Measurements from ENCODE around the gene DDTL. TPM values are rescaled to one million over a fixed set of nuclear protein-coding genes. Genes with fewer than 3 reads are reported as not detected.

Gene DDTL
- total RNA-seq, 1 experiment from 2014 or later: 2.3 TPM

DNA sequence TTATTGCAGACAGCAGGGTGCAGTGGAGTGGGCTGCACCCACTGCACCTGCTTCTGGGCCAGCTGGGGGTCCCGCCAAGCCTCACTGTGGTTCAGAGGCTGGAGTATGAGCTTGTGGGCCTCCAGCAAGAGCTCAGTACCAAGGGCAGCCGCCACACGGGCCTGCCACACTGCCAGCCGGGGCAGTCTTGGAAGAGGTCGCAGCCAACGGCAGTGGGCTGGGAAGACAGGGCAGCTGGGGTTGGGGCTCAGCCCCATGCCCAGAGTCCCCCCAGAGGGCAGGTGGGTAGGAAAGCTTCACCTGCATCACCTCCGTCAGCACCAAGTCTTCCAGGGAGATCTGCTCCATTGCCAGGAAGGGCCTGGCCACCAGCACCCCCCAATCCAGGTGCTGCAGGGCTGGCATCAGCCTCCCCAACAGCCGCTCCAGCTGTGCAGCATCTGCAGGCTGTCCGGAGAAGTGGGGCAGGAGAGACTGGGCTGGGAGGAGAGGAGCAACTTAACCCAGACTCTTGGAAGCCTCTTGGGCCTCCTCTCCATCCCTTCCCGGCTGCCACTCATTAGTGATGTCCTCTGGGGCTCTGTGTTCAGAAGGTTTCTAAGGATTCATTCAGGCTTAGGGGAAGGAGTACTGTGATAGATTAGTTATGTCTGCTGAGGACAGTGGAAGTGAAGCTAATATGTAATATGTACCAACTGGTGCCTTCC is 39.7 kb downstream of the DDTL start:
- DNase-seq (ENCODE audit: low read depth): no peak

DNA sequence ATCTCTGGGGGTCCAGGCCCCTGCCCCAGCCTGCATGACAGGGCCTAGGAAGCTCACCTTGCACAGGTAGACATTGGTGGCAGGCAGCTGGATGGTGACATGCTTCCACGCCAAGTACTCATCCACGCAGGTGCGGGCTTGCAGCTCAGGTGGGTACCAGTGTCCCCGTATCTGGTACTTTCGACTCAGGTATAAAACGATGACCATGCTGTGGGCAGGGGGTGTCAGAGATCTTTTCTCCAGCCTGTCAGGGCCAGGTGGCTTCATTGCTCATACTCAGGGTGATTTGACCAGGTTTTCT is 40.2 kb downstream of the DDTL start:
- DNase-seq (ENCODE audit: low read depth): no peak

DNA sequence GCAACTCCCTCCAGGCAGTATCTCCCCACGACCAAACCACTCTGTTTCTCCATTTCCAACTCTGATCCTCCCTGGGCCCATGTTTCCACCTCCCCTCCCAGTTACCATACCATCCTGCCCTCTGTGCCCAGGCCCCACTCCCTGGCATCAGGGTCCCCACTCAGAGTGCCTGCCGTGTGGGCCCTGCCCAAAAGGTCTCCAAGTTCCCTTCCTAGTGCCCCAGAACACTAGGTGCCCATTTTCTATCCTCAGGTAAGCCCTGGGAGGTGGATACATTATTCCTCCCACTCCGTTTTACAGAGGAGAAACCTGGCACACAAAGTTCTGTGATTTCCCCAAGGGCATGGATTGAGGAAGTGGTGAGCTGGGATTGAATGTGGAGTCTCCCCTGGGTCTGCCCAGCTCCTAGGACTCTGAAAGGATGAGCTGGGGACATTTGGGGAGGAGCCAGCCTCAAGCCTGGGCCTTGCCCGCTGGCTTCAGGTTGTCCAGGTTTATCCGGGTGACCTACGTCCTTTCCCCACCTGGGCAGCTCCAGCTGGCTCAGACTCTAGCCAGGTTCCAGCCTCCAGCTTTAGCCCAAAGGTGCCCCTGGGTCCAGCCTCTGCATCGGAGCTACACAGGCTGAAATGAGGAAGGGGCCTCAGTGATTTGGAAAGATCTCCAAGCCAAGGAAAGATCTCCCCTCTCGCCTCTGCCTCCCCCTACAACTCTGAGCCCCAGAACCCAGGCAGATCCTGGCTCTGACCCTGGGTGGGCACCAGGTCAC is 40.7 kb downstream of the DDTL start:
- no peak for DNase-seq (ENCODE audit: low read depth)

DNA sequence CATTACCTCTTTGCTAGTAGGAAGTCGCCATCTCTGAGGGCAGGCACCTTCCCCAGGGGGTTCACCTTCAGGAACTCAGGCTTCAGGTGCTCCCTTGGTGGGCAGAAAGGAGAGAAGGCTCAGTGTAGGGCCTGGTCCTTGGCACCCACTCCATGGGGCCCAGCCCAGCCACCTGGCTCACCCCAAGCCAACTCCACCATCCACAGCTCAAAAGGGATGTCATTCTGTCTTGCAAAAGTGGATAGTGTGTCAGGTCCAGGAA is 41.3 kb downstream of the DDTL start:
- DNase-seq (ENCODE audit: low read depth): no peak

DNA sequence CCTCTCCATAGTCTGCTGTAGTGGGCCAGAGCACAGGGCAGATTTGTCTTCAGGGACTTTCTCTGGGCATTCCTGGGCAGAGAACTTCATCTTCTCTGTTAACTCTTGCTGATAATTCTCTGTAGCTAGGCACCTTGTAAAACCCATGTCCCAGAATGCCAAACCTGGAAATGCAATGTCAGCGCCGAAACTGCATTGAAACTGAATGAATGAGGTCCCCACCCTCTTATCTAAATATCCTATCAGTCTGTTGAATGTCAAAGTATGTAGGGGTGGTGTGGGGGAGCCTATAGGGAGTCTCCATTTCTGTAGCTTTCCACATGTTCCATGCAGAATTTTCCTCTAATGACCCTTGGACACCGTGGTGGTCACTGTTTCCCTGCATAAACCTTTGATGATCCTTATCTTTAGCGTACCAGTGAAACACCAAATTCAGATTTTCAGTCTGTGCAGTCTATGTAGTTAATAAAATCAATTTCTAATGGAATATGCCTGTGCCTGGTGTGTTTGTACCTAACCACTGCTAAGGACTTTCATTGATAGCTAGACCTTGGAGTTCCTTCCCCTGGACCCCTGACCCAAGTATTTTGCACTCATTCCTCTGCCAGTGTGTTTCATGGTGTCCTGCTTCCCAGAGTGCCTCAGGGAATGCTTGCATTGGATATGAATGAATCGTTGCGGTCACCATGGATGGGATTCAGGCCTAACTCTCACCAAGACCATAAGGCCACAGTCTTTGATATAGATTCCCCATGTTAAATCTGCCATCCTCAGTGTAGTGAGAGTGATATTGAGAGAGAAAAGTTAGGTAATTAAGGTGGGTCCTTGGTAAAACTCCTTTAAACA is 41.9 kb downstream of the DDTL start:
- no peak for DNase-seq (ENCODE audit: low read depth)

DNA sequence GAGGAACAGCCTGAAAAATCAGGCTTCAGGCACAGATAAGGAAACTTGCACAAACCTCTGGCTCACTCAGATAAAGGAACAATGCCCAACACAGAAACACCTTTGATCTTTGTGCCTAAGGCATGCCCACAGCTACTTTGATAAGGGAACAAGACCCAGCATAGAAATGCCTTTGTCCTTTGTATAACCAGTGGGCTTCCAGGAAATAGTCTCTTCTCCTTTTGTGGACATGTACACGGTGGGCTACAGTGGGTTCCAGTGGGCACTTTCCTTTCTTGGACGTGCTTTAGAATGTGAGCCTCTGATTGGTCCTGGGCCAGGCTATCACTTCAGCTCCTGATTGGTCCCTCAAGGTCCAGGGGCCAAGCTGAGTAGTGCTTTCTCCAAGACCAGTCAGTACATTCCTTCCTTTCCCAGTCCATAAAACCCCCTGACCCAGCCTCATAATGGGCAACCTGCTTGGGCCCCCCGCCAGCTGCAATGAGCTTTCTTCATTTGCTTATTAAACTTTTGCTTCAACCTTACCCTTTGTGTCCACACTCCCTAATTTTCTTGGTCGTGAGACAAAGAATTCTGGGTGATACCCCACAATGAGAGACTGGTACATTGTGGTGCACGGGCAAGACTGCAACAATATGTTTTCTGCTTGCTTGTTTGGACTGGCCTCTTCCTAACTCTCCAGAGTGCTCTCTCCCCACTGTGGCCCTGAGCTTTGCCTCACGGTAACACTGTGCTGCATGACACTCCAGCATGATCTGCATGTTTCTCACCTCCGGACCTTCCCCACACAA is 42.7 kb downstream of the DDTL start:
- no peak for DNase-seq (ENCODE audit: low read depth)

DNA sequence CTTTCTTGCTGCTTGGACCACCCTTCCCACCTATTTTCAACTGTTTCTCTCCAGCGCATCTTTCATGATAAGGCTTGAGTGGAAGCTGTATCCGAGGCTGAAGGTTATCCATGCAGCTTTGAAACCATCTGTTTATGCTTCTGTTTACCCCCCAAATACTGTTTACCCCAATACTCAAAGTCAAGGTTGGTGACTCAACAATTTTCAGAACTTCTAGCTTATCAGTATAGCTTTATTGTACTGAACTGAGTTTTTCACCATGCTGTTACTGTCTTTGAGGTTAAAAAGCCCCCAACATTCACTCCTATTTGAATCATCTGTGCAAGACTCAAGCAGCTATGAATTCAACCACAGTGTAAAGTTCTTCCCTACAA is 43.3 kb downstream of the DDTL start:
- no peak for DNase-seq (ENCODE audit: low read depth)

DNA sequence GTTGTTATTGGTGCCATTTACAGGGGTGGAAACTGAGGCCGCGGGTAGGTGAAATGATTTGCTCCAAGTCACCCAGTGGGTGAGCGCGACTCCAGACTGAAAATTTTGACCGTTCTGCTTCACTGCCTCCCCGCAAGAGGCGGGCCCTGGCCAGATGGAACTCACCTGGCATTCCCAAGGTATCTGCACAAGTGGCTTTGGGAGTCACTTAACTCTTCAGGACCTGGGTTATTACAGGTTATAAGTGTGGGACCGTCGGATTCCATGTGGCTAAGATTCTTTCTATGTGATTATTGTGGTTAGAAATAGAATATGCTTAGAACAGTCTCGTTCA is 45.0 kb downstream of the DDTL start:
- DNase-seq (ENCODE audit: low read depth): no peak

DNA sequence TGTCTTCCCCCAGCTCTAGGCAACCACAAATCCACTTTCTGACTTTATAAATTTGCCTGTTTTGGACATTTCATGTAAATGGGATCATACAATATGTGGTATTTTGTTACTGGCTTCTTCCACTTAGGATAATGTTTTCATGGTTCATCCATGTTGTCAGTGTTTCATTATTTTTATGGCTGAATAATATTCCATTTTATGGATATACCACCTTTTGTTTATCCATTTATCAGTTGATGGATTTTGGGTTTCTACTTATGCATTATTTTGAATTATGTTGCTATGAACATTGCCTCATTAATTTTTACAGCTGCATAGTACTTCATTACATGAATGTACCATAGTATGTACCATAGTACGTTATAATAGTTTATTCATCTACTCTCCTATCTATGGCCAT is 49.5 kb downstream of the DDTL start:
- no peak for DNase-seq (ENCODE audit: low read depth)

DNA sequence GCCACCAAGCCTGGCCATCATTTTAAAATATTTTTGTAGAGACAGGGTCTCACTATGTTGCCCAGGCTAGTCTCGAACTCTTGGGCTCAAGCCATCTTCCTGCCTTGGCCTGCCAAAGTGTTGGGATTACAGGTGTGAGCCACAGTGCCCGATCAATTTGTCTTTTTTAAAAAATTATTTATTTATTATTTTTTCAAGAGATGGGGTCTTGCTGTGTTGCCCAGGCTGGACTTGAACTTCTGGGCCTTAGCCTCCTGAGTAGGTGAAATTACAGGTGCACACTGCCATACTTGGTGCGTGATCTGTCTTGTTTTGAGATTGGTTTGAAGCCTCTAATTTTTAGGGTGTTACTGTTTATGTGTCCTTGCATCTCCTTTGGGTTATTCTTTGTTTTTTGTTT is 54.6 kb downstream of the DDTL start:
- DNase-seq (ENCODE audit: low read depth): no peak

Other genes starting within 250 kb of the DDTL start
- 1.8 and 2.9 TPM in 2 replicates for gene ZNF70, start 215.8 kb upstream of the DDTL start, total RNA-seq (2014; rRNA removed; shearing (Covaris generic))
- not detected in 2 replicates for gene VPREB3, start 212.5 kb upstream of the DDTL start, total RNA-seq (2014; rRNA removed; shearing (Covaris generic))
- not detected in 2 replicates for gene C22orf15, start 203.9 kb upstream of the DDTL start, total RNA-seq (2014; rRNA removed; shearing (Covaris generic))
- gene CHCHD10, start 198.9 kb upstream of the DDTL start, total RNA-seq (2014; rRNA removed; shearing (Covaris generic)): 1.8 and 13.9 TPM in 2 replicates
- gene MMP11, start 194.0 kb upstream of the DDTL start, total RNA-seq (2014; rRNA removed; shearing (Covaris generic)): 52.3 and 55.0 TPM in 2 replicates
- 72.3 and 77.3 TPM in 2 replicates for gene SMARCB1, start 179.9 kb upstream of the DDTL start, total RNA-seq (2014; rRNA removed; shearing (Covaris generic))
- 1.9 and 4.2 TPM in 2 replicates for gene DERL3, start 127.9 kb upstream of the DDTL start, total RNA-seq (2014; rRNA removed; shearing (Covaris generic))
- 32.1 and 39.5 TPM in 2 replicates for gene SLC2A11, start 109.0 kb upstream of the DDTL start, total RNA-seq (2014; rRNA removed; shearing (Covaris generic))
- 582 and 667 TPM in 2 replicates for gene MIF, start 72.5 kb upstream of the DDTL start, total RNA-seq (2014; rRNA removed; shearing (Covaris generic))
- 18.5 and 21.4 TPM in 2 replicates for gene GSTT2B, start 5.7 kb upstream of the DDTL start, total RNA-seq (2014; rRNA removed; shearing (Covaris generic))
- 218 and 257 TPM in 2 replicates for gene DDT, start 7.6 kb downstream of the DDTL start, total RNA-seq (2014; rRNA removed; shearing (Covaris generic))
- 0.29 and 0.84 TPM in 2 replicates for gene GSTT2, start 13.2 kb downstream of the DDTL start, total RNA-seq (2014; rRNA removed; shearing (Covaris generic))
- gene GSTT4, start 38.6 kb downstream of the DDTL start, total RNA-seq (2014; rRNA removed; shearing (Covaris generic)): not detected in 2 replicates
- 18.9 and 19.5 TPM in 2 replicates for gene CABIN1, start 44.4 kb downstream of the DDTL start, total RNA-seq (2014; rRNA removed; shearing (Covaris generic))
- 0.39 and 0.96 TPM in 2 replicates for gene SUSD2, start 214.6 kb downstream of the DDTL start, total RNA-seq (2014; rRNA removed; shearing (Covaris generic))

All from RPMI7951 (cell line).